Liver (tissue), 9 donors: ENCODE results near the gene DNAH10. TPM values are rescaled to one million over a fixed set of nuclear protein-coding genes. Genes with fewer than 3 reads are reported as not detected.

Experiments used
- DNase-seq: peaks from one replicate; pipeline ENCODE4 v3.0.0-alpha.2; 2017; ENCODE audit warnings: low spot score
- H3K27ac ChIP-seq, 2 donors: one replicate each; pipeline ENCODE4 v1.7.0; 2013; ENCODE audit warnings: inconsistent platforms in 2 of 2, low read length in 2 of 2, control low read depth in 1 of 2, low read depth in 1 of 2, mild to moderate bottlenecking in 1 of 2
- H3K27me3 ChIP-seq, 4 donors: one replicate each; pipeline versions ENCODE4 v1.6.1 to v1.7.0; 2013; ENCODE audit warnings: low read length in 3 of 4, inconsistent platforms in 1 of 4, mild to moderate bottlenecking in 1 of 4, moderate library complexity in 1 of 4; ENCODE audit not compliant: control insufficient read depth in 4 of 4, insufficient read depth in 4 of 4
- H3K36me3 ChIP-seq, 4 donors: one replicate each; pipeline versions ENCODE4 v1.6.1 to v1.7.0; 2013; ENCODE audit warnings: low read length in 3 of 4, mild to moderate bottlenecking in 3 of 4, low read depth in 1 of 4, moderate library complexity in 1 of 4; ENCODE audit not compliant: control insufficient read depth in 4 of 4, insufficient read depth in 3 of 4
- H3K4me1 ChIP-seq, 4 donors: one replicate each; pipeline versions ENCODE4 v1.6.1 to v1.7.0; 2013; ENCODE audit warnings: low read length in 3 of 4, mild to moderate bottlenecking in 3 of 4, moderate library complexity in 1 of 4; ENCODE audit not compliant: control insufficient read depth in 4 of 4, insufficient read depth in 4 of 4
- H3K4me3 ChIP-seq, 3 donors: one replicate each; pipeline versions ENCODE4 v1.6.1 to v1.7.0; 2013; ENCODE audit warnings: low read length in 3 of 3, control low read depth in 1 of 3, low read depth in 1 of 3, mild to moderate bottlenecking in 1 of 3
- H3K9ac ChIP-seq, 2 donors: one replicate each; pipeline ENCODE4 v1.7.0; 2013; ENCODE audit warnings: low read length in 2 of 2, mild to moderate bottlenecking in 2 of 2, moderate library complexity in 2 of 2, control low read depth in 1 of 2, low read depth in 1 of 2
- H3K9me3 ChIP-seq, 4 donors: one replicate each; pipeline versions ENCODE4 v1.6.1 to v1.7.0; 2013; ENCODE audit warnings: low read length in 3 of 4; ENCODE audit not compliant: control insufficient read depth in 4 of 4
- ATF3 ChIP-seq: IDR thresholded peaks from 2 replicates; pipeline ENCODE4 v1.6.1; 2016; ENCODE audit warnings: antibody characterized with exemption
- CTCF ChIP-seq: fragments of 150-350 bp; IDR thresholded peaks from 2 replicates; pipeline ENCODE4 v1.5.1; 2017; ENCODE audit warnings: improper control_type of control experiment, low read depth, low read length; ENCODE audit not compliant: missing input control
- FOXA2 ChIP-seq: IDR thresholded peaks from 2 replicates; pipeline ENCODE4 v1.6.1; 2016; ENCODE audit warnings: antibody characterized with exemption
- GABPA ChIP-seq, 2 donors: IDR thresholded peaks in 1 of 2; conservative IDR thresholded peaks in 1 of 2; 2 replicates each; pipeline ENCODE4 v1.6.1; 2016; ENCODE audit warnings: antibody characterized with exemption in 2 of 2, mild to moderate bottlenecking in 1 of 2, moderate library complexity in 1 of 2
- JUND ChIP-seq, 2 donors: IDR thresholded peaks; 2 replicates each; pipeline ENCODE4 v1.6.1; 2016; ENCODE audit warnings: antibody characterized with exemption in 2 of 2
- NR2F2 ChIP-seq: IDR thresholded peaks from 2 replicates; pipeline ENCODE4 v1.6.1; 2016; ENCODE audit warnings: antibody characterized with exemption
- RAD21 ChIP-seq, 2 donors: IDR thresholded peaks; 2 replicates each; pipeline ENCODE4 v1.6.1; 2016; ENCODE audit warnings: antibody characterized with exemption in 2 of 2, mild to moderate bottlenecking in 2 of 2
- RXRA ChIP-seq, 2 donors: IDR thresholded peaks; 2 replicates each; pipeline ENCODE4 v1.6.1; 2017 to 2018; ENCODE audit warnings: antibody characterized with exemption in 2 of 2, mild to moderate bottlenecking in 1 of 2
- SP1 ChIP-seq: IDR thresholded peaks from 2 replicates; pipeline ENCODE4 v1.6.1; 2018; ENCODE audit warnings: antibody characterized with exemption, mild to moderate bottlenecking
- TAF1 ChIP-seq: conservative IDR thresholded peaks from 2 replicates; pipeline ENCODE4 v1.6.1; 2016; ENCODE audit warnings: antibody characterized with exemption, mild to moderate bottlenecking
- YY1 ChIP-seq: IDR thresholded peaks from 2 replicates; pipeline ENCODE4 v1.6.1; 2016; ENCODE audit warnings: antibody characterized with exemption, mild to moderate bottlenecking
- WGBS: extraction: QIAGEN DNeasy Blood & Tissue Kit; methylation state at CpG from one replicate; pipeline ENCODE4 v1.1.7; 2013; 5-methylcytosine and 5-hydroxymethylcytosine counted together
- polyA plus RNA-seq, 2 donors: library from polyadenylated mRNA; stranded (reverse) in 1 of 2; unstranded in 1 of 2; fragments of 200-250 nt in 1 of 2; fragments of >200 nt in 1 of 2; fragmentation: Nextera tagmentation in 1 of 2; extraction: Ambion mirVana in 1 of 2; gene quantifications; one replicate each; pipeline versions ENCODE4 v1.2.1 to v1.2.3, GENCODE V29; 2013 to 2015
- total RNA-seq, 2 donors: library from RNA; depleted of rRNA; stranded (reverse); fragments of >200 nt; gene quantifications; one replicate each; pipeline ENCODE4 v1.2.3, GENCODE V29; 2014
- TF ChIP-seq, protein P1 (sequence below): IDR thresholded peaks from 2 replicates; pipeline ENCODE4 v1.6.1; 2016; ENCODE audit warnings: antibody characterized with exemption
- donor health status: healthy.
- donor health status: healthy.
- donor health status: healthy.
- donor health status: healthy.
- donor health status: healthy.

The DNAH10 gene
- total and polyA plus RNA-seq, 4 donors, result 0.05 to 0.47 (median 0.07) TPM

DNA sequence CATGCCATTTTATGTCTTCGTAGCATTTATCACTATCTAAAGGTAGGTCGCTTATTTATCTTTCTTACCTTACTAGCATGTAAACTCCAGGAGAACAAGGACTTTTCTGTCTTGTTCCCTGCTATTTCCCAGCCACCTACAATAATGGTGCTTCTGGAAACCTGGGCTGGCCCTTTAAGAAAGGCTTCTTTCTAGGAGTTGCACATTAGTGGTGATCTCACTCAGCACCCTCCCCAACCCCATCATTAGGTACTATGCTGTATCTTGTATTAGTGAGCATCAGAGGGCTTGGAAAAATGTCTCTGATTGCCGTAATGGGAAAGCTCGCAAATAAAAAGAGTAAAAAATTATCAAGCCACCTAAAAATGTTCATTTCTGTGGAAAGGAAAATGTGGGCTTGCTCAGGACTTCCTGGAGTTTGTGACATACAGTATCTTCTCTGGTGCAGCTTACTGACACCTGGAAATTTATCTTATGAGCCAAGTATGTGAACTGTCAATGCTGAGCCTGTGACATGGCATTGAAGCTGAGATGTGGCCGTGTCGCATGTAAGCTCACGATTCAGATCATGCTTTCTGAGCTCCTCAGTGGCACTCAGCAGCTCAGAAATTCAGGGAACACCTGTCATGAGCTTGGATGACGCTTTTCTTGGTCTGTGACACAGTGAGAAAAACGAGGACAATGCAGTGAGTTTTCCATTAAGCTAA, 198.1 kb downstream of the DNAH10 start:
- peaks cover 0 to 16% (median 7%) of the 10 kb centered on the region in 4 donors for H3K4me1 ChIP-seq
- H3K27ac ChIP-seq, result no peak overlapping the region
- no peak overlapping the region for H3K4me3 ChIP-seq
- no peaks in the 10 kb centered on the region for H3K36me3 ChIP-seq
- WGBS, result 93% methylated on average over 9 of the region's 9 CpGs
- TF ChIP-seq RXRA (IDR thresholded peaks at IDR 0.05) (no peak), JUND (IDR thresholded peaks at IDR 0.05) (no peak), SP1 (no peak), YY1 (no peak)
- H3K9ac ChIP-seq, result no peak overlapping the region
- no peaks in the 10 kb centered on the region for H3K27me3 ChIP-seq
- DNase-seq, result no peak
- no peaks in the 10 kb centered on the region for H3K9me3 ChIP-seq

DNA sequence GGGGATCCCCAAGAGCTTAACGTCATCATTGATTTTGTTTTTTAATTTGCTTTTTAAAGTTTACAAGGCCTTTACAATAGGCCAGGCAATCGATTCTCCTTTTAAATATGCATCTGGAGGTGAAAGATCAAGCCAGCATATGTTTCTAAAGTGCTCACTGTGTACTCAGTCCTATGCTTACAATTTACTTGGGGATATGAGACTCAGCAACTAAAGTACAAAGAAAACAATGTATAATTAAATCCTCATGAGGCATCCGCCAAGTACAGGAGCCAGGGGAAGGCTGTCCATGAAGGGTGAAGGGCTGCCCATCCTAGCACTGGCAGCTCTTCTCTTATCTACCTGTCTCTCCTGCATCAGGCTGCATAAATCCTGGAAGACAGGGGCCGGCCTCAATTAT, 198.8 kb downstream of the DNAH10 start:
- Histone ChIP-seq H3K27ac (no peak overlapping the region), H3K27me3 (no peaks in the 10 kb centered on the region), H3K9me3 (no peaks in the 10 kb centered on the region), H3K36me3 (no peaks in the 10 kb centered on the region), H3K9ac (no peak overlapping the region), H3K4me1 (peaks cover 0 to 16% (median 7%) of the 10 kb centered on the region in 4 donors), H3K4me3 (no peak overlapping the region)
- TF ChIP-seq CTCF, result no peak
- TF ChIP-seq TAF1, result no peak
- TF ChIP-seq SP1, result no peak
- no peak for TF ChIP-seq GABPA (IDR thresholded peaks at IDR 0.05 in 1 of 2, conservative IDR thresholded peaks at IDR 0.05 in 1 of 2)
- TF ChIP-seq RAD21 (IDR thresholded peaks at IDR 0.05), result no peak
- no peak for TF ChIP-seq JUND (IDR thresholded peaks at IDR 0.05)
- TF ChIP-seq NR2F2, result no peak
- TF ChIP-seq ATF3, result no peak
- no peak for DNase-seq
- WGBS, result 87% methylated on average over 4 of the region's 4 CpGs

DNA sequence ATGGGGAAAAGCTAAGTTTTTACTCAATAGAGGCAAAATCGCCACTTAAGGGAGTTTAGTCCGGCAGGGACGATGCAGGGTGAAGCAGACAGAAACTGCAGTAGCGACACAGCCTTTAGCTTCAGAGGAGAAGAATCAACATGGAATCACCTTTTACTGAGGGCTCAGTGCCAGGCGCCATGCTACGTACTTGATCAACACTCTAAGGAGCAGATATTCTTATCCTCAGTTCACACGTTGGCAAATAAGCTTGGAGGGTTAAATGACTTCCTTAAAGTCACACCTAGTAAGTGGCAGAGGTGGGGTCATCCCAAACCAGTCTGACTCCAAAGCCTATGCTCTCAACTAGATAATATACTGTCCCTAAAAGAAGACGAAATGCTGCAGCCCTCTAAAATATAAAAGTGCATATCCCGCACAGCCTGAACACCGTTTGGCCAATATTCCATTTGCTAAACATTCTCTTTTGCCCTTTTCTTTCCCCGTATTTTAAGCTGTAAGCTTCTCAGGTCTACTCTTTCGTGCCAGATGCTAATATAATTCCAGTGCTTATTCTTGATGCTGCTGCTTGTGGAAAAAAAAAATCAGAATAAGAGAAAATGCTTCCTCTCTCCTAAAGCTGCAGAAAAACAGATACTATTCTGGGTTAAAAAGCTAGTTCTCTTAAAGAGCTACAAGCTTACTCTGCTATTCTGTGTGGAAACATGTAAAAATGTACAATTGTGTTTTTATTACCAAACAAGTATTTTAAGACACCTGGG, 199.7 kb downstream of the DNAH10 start:
- TF ChIP-seq, protein P1, sequence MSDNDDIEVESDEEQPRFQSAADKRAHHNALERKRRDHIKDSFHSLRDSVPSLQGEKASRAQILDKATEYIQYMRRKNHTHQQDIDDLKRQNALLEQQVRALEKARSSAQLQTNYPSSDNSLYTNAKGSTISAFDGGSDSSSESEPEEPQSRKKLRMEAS, result no peak
- TF ChIP-seq FOXA2, result no peak
- H3K36me3 ChIP-seq, result no peaks in the 10 kb centered on the region
- DNase-seq, result no peak
- H3K4me1 ChIP-seq, result peaks cover 0 to 16% (median 7%) of the 10 kb centered on the region in 4 donors
- no peak overlapping the region for H3K27ac ChIP-seq
- no peaks in the 10 kb centered on the region for H3K9me3 ChIP-seq
- H3K4me3 ChIP-seq, result no peak overlapping the region
- no peaks in the 10 kb centered on the region for H3K27me3 ChIP-seq
- WGBS, result 80% methylated on average over 12 of the region's 12 CpGs
- H3K9ac ChIP-seq, result no peak overlapping the region
